ENCODE results near the gene SSC4D. TPM values are rescaled to one million over a fixed set of nuclear protein-coding genes. Genes with fewer than 3 reads are reported as not detected.

Gene SSC4D
- total and polyA plus RNA-seq, 9 of the 15 experiments (the other 6 are each of a cell fraction or from before 2014, with no cell fraction given) = 0.06 to 1.1 (median 0.85) TPM; not detected in 1

GRCh38 chr7:76393116-76394031 is 16.1 kb downstream of the SSC4D start (continued):
- TF ChIP-seq ZNF174 (CRISPR knock-in tag; IDR thresholded peaks at IDR 0.05) = no peak
- no peak for TF ChIP-seq SIX5 (IDR thresholded peaks at IDR 0.05; ENCODE audit: borderline replicate concordance in 1 of 2, insufficient read depth in 1 of 2, low read depth in 1 of 2, low read length in 2 of 2)
- TF ChIP-seq TSHZ1 (CRISPR knock-in tag; IDR thresholded peaks at IDR 0.05) = no peak
- TF ChIP-seq NFXL1 (CRISPR knock-in tag; IDR thresholded peaks at IDR 0.05) = peak; percentile 42; the same call in 1 of the 2 replicates
- peak; percentile 70 for TF ChIP-seq GMEB1 (CRISPR knock-in tag; IDR thresholded peaks at IDR 0.05)
- no peak for TF ChIP-seq GTF2E2 (tag; IDR thresholded peaks at IDR 0.05)
- no peak for TF ChIP-seq ZNF518B (CRISPR knock-in tag; IDR thresholded peaks at IDR 0.05)
- TF ChIP-seq SUPT5H (IDR thresholded peaks at IDR 0.05) = peak; percentile 78
- TF ChIP-seq MAFG (tag; conservative IDR thresholded peaks at IDR 0.05) = no peak
- no peak for TF ChIP-seq FOXM1 (IDR thresholded peaks at IDR 0.05; ENCODE audit: low read depth)
- TF ChIP-seq FOXM1 (CRISPR knock-in tag; IDR thresholded peaks at IDR 0.05; ENCODE audit: low read depth) = peak; percentile 88
- no peak for TF ChIP-seq CEBPB (tag; IDR thresholded peaks at IDR 0.05)
- no peak for TF ChIP-seq PBX2 (CRISPR knock-in tag; IDR thresholded peaks at IDR 0.05; ENCODE audit: low read depth)
- no peak for TF ChIP-seq PBX2 (tag; conservative IDR thresholded peaks at IDR 0.05; ENCODE audit: low read depth)

Data from K562 (cell line).